Neutrophil (primary cell): ENCODE results near the gene QKI.

ENCODE experiments used
- H3K27ac ChIP-seq: fragments of 200-600 bp; sonication (generic); 2 replicates; pipeline ENCODE4 v1.5.1; 2016; ENCODE audit warnings: mild to moderate bottlenecking, moderate library complexity
- H3K27me3 ChIP-seq: fragments of 200-600 bp; sonication (generic); 2 replicates; pipeline ENCODE4 v1.6.0; 2016; ENCODE audit warnings: mild to moderate bottlenecking
- H3K36me3 ChIP-seq: fragments of 200-600 bp; sonication (generic); 2 replicates; pipeline ENCODE4 v1.5.1; 2017
- H3K4me1 ChIP-seq, 2 experiments: fragments of 200-600 bp in 1 of 2; sonication (generic) in 1 of 2; 1 replicate in 1 of 2; 2 replicates in 1 of 2; pipeline versions ENCODE4 v1.5.1 to v1.6.1; 2013 to 2016; ENCODE audit warnings: low read depth in 1 of 2, low read length in 1 of 2, mild to moderate bottlenecking in 1 of 2, moderate library complexity in 1 of 2; ENCODE audit not compliant: control insufficient read depth in 1 of 2, insufficient read depth in 1 of 2
- H3K4me3 ChIP-seq, 2 experiments: fragments of 200-600 bp in 1 of 2; sonication (generic) in 1 of 2; 1 replicate in 1 of 2; 2 replicates in 1 of 2; pipeline ENCODE4 v1.5.1; 2013 to 2016; ENCODE audit warnings: low read depth in 1 of 2, low read length in 1 of 2, mild to moderate bottlenecking in 1 of 2, moderate library complexity in 1 of 2
- H3K9me3 ChIP-seq: fragments of 200-600 bp; sonication (generic); 2 replicates; pipeline ENCODE4 v1.5.1; 2016
- TF ChIP-seq, protein P1 (sequence below): fragments of 200-600 bp; sonication (generic); IDR thresholded peaks from 2 replicates; pipeline ENCODE4 v1.5.1; 2016; ENCODE audit warnings: antibody characterized with exemption

Gene QKI

DNA sequence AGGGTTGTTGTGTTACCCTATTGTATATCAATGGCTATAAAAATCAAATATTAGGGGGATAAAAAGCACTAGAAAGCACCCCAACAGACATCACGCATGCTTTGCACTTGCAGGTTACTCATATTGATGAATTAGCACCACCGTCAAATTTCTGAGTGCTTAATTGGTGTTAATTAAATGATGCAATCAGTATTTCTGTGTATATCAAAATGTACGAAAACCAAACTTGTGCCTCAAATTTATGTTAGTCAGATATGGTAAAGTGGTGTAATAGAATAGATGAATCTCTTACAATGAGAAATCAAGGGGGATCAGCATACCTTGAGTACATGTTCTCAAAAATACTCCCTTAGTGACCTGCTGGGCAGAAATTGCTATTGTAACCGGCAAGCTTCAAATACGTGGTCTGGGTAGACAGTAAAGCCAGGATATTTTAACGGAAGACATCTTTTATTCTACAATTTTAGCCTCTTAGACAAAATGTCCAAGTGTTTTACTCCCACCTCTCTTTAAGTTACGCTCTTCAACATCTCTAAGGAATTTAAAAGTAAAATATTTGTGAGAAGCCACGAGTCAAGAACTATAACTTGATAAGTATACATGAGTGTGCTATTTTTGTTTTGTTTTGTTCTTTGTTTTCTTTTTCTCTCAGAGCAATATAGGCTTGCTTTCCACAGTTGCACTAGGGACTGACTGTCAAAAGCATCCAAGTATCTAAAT, 166.0 kb downstream of the QKI start:
- no peaks in the 10 kb centered on the region for H3K9me3 ChIP-seq
- no peak overlapping the region for H3K4me3 ChIP-seq
- peaks cover 10% of the 10 kb centered on the region for H3K36me3 ChIP-seq
- peaks cover 1% of the 10 kb centered on the region for H3K27me3 ChIP-seq
- no peak overlapping the region for H3K27ac ChIP-seq
- no peaks in the 10 kb centered on the region for H3K4me1 ChIP-seq
- TF ChIP-seq, protein P1, sequence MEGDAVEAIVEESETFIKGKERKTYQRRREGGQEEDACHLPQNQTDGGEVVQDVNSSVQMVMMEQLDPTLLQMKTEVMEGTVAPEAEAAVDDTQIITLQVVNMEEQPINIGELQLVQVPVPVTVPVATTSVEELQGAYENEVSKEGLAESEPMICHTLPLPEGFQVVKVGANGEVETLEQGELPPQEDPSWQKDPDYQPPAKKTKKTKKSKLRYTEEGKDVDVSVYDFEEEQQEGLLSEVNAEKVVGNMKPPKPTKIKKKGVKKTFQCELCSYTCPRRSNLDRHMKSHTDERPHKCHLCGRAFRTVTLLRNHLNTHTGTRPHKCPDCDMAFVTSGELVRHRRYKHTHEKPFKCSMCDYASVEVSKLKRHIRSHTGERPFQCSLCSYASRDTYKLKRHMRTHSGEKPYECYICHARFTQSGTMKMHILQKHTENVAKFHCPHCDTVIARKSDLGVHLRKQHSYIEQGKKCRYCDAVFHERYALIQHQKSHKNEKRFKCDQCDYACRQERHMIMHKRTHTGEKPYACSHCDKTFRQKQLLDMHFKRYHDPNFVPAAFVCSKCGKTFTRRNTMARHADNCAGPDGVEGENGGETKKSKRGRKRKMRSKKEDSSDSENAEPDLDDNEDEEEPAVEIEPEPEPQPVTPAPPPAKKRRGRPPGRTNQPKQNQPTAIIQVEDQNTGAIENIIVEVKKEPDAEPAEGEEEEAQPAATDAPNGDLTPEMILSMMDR: no peak

DNA sequence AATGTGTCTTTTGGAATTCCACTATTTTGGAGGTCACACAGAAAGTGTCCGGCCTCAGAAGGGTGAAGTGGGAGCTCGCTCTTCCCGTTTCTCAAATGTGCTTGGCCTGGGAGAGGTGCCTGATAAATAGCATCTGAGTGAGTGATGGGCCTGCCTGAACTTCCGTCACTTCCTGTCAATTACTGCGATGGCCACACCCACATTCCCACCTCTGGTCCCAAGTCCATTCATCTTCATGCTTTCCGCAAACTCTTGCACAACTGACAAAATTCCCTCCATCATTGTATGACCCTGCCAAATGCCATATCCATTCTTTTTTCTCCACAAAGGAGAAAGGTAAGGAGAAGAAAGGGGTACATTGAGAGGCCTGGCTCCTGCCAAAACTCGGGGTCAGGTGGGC, 169.0 kb downstream of the QKI start:
- Histone ChIP-seq H3K36me3 (no peaks in the 10 kb centered on the region), H3K4me3 (no peak overlapping the region), H3K9me3 (no peaks in the 10 kb centered on the region), H3K27ac (no peak overlapping the region), H3K4me1 (no peaks in the 10 kb centered on the region), H3K27me3 (peaks cover 26% of the 10 kb centered on the region)
- TF ChIP-seq, protein P1: no peak

- Histone ChIP-seq H3K4me3 (no peak overlapping the region), H3K9me3 (no peaks in the 10 kb centered on the region), H3K27ac (no peak overlapping the region), H3K27me3 (peaks cover 40% of the 10 kb centered on the region), H3K4me1 (no peaks in the 10 kb centered on the region), H3K36me3 (no peaks in the 10 kb centered on the region)
- TF ChIP-seq, protein P1: no peak
Observed at GRCh38 chr6:163585932-163586437, 171.5 kb downstream of the QKI start.

- no peak overlapping the region for H3K4me3 ChIP-seq
- no peaks in the 10 kb centered on the region for H3K4me1 ChIP-seq
- peaks cover 40% of the 10 kb centered on the region for H3K27me3 ChIP-seq
- H3K9me3 ChIP-seq: no peaks in the 10 kb centered on the region
- no peak overlapping the region for H3K27ac ChIP-seq
- TF ChIP-seq, protein P1: no peak
- no peaks in the 10 kb centered on the region for H3K36me3 ChIP-seq
Observed at GRCh38 chr6:163586888-163587287, 172.4 kb downstream of the QKI start.

GRCh38 chr6:163588220-163588919, 173.9 kb downstream of the QKI start:
- Histone ChIP-seq H3K27ac (no peak overlapping the region), H3K27me3 (peaks cover 40% of the 10 kb centered on the region), H3K4me1 (no peaks in the 10 kb centered on the region), H3K9me3 (no peaks in the 10 kb centered on the region), H3K4me3 (no peak overlapping the region), H3K36me3 (no peaks in the 10 kb centered on the region)
- TF ChIP-seq, protein P1: no peak
